Fibroblast of upper back skin (primary cell): ENCODE data around the gene TMEM150B.

Source experiments
- DNase-seq: peaks from one replicate; pipeline ENCODE4 v3.0.0-alpha.2; 2013

TMEM150B gene

DNA sequence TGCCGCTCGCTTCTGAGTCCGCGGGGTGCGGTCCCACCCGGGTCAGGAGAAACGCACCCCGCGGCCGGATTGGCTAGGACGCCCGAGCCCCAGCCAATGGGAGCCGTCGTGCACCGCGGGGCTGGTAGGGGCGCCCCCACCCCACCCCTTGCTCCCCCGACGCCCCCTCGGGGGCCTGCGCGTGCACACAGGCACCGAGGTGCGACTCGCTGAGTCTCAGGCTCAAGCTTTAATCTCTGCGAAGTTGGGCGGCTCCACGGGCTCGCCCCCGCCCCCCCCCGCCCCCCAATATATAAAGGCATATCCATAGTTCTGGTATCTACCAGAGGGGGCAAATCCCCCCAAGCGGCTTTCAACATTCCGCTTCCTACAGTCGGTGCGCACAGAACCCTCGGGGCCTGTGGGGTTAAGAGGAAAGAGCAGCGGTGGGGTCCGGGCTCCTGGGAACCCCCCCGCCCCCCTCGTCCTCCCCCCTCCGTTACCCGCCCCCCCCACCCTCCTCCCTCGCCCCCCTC is 29.6 kb upstream of the TMEM150B start, which contains the start of gene COX6B2:
Gene COX6B2 (minus strand): TSS at position 22 of the 515 bp plus-strand sequence. CDS start 198 bp downstream, outside the sequence.
- DNase-seq, result no peak

GRCh38 chr19:55353803-55354697 is 28.9 kb upstream of the TMEM150B start:
- peak; percentile 45 for DNase-seq

DNA sequence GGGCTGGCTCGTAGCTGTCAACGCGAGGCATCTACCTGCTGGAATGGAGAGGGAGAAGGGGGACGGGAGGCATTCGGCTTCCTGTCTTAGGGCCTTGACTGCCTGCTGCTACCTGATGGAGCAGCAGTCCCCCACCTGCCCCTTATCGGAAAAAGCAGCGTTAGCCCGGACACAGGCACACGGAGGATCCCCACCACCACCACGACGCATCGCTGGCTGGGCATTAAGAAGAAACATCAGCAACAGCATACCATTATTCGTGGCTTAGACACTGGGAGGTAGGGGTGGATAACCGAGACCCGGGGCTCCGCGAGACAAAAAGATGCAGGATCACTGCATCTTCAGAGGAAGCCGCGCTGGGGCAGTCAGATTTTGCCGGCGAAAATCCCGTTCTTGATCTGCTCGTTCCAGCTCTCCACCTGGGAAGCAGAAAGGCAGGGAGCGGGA is 28.2 kb upstream of the TMEM150B start:
- no peak for DNase-seq

GRCh38 chr19:55352549-55353145 is 27.5 kb upstream of the TMEM150B start:
- no peak for DNase-seq

- no peak for DNase-seq
These were observed 26.9 kb upstream of the TMEM150B start for GRCh38 chr19:55352040-55352439.

GRCh38 chr19:55350620-55351315 is 25.6 kb upstream of the TMEM150B start:
- no peak for DNase-seq

DNA sequence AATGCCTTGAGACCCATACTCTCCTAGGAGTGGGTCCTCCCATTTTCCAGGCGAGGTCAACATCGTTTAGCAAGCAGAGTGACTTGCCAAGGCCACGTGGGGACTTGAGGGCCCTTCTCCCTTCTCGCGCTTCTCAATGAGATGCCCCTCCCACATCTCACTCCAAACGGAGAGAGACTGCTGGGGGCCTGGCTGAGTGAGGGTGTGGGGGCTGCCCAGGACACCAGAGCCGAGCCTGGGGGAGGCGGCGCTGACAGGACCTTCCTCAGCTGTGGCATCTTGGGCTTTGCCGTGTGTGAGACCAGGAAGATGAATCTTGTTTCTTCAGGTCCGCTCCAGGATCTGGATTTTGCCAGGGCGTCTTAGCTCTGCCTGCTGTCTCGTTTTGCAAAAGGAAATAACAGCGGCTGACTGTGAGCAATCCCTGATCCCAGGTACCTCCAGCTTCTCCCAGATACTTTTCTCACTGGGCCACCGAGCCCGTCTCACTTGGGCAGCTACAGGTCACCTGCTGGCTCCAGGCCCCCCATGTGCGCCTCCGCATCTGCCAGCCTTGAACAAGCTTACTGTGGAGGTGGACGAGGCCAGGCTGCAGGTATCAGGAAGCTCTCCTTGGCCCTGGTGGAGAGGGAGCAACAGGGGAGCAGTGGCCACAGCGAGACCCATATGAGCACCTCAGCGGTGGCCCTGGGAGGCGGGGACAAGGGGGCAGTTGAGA is 23.3 kb upstream of the TMEM150B start:
- no peak for DNase-seq

- no peak for DNase-seq
These were observed 22.4 kb upstream of the TMEM150B start for GRCh38 chr19:55347442-55348009.

DNA sequence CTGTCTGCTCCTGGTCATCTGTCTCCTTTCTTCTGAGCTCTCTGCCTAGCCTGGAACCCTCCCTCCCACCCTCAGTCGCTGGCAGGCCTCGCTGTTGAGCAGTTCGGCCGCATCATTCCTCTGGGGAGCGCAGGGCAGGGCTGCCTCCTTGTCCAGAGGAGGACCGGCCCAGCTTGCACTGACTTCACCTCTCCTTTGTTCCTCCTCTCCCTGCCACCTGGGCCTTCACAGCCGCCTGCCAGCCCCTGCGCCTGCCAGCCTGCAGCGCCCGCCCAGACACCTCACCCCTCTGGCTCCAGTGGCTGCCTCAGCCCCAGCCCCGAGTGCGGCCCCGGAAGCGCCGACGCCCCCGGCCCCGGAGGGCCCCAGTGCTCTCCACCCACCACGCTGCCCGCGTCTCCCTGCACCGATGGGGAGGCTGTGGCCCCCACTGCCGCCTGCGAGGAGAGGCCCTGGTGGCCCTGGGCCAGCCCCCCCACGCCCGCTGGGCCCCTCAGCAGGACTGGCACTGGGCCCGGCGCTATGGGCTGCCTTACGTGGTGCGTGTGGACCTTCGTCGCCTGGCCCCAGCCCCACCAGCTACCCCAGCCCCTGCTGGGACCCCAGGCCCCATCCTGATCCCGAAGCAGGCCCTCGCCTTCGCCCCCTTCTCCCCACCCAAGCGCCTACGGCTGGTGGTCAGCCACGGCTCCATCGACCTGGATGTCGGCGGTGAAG is 21.7 kb upstream of the TMEM150B start:
- no peak for DNase-seq

DNA sequence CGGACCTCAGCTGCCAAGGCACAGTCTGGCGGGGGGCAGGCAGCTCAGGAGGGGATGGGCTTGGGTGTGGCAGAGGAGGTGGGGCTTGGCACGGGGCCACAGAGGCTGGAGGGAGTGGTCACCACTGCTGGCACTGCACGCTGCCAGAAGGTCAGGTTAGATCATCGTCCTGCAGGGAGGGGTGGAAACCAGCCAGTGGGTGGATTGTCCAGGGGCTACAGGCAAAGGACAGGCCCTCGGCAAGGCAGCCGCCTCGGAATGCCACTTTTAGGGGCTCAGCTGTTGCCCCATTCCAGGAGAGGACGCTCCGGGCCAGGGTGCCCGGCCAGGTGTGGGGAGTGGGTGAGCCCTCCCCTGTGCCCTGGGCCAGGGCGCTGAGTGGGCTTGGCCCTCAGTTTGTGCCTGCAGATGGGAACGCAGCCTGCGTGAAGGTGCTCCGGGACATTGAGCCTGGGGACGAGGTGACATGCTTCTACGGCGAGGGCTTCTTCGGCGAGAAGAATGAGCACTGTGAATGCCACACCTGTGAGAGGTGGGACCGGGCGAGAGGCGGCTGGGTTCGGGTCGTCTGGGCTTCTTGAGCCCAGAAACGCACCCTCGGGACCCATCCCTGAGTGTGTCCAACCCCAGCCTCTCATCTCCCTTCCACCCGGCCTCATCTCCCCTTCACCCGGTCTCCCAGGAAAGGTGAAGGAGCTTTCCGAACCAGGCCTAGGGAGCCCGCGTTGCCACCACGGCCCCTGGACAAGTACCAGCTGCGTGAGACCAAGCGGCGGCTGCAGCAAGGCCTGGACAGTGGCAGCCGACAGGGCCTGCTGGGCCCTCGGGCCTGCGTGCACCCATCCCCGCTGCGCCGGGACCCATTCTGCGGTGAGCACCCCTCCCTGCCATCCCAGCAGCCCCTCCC is 20.9 kb upstream of the TMEM150B start:
- no peak for DNase-seq

DNA sequence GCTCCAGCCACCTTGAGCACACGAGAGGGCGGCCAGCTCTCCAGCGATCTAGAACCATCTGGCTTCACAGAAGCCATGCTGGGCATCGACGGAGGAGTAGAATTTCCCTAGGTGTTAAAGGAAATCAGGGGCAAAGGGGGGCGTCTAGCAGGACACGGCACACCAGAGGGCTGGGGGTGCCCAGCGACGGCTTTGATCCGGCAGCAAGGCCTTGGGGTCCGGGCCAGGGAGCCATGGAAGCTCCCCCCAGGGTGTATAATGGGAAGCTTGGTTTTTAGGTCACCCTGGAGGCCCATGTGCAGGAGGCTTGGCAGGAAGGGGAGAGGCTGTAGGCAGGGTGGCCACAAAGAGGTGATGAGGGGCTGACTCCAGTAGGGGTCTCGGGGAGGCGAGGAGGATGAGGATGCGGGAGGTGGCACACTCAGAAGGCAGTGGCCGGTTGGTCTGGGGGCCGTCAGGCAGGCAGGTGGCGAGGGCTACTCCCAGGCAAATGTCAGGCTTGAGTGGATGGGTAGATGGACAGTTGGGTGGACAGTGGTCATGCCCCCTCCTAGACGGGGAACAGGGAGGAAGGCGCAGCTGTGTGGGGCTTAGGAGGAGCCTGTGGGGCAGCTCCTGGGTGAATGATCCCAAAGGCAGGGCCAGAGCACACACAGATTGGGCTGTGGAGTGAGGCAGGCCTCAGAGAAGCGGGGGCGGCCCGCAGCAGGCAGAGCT is 20.1 kb upstream of the TMEM150B start:
- DNase-seq, result no peak

GRCh38 chr19:55344444-55344843 is 19.3 kb upstream of the TMEM150B start:
- peak; percentile 15 for DNase-seq

DNA sequence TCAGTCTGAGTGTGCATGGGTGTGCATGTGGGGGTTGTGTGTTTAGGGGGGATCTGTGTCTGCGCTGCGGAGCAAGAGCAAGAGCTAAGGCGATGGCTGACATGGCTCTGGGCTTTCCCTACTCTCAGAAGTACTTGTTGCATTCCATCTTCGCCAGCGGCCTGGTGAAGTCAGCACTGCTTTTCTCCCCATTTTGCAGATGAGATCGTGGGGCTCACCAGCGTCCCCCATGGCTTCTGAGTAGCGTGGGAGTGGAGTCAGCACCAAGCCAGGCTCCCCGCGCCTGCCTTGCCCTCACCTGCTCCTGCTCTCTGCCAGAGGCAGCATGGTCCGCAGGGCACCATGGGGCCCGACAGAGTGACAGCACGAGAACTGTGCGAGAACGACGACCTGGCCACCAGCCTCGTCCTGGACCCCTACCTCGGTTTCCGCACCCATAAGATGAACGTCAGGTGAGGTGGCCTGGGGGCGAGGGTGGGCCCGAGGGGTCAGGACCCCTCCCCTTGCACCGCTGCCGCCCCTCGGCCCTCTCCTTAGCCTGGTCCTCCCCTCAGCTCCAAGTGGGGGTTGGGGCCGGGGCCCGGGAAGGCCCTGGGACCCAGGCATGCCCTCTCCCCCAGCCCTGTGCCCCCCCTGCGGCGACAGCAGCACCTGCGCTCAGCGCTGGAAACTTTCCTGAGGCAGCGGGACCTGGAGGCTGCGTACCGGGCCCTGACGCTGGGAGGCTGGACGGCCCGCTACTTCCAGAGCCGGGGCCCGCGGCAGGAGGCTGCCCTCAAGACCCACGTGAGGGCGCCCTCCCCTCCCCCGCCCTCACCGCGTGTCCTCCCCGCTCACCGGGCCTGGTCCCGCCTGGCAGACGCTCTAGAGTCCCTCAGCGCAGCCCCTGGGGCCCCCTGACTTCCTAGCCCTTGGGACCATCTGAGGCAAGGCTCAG is 16.7 kb upstream of the TMEM150B start:
- DNase-seq, result no peak

GRCh38 chr19:55341171-55341588 is 16.0 kb upstream of the TMEM150B start:
- DNase-seq, result peak; percentile 48

GRCh38 chr19:55340784-55341147 is 15.6 kb upstream of the TMEM150B start:
- DNase-seq, result no peak

- DNase-seq, result no peak
These were observed 15.0 kb upstream of the TMEM150B start for GRCh38 chr19:55339889-55340783.

- DNase-seq, result peak; percentile 100
These were observed 14.2 kb upstream of the TMEM150B start, which contains the start of gene KMT5C for GRCh38 chr19:55339105-55339888. Gene KMT5C, plus strand, starts transcription at chr19:55339876. Its CDS starts 2,061 bp downstream, at chr19:55341937.
